GM12875 (cell line): Measurements from ENCODE around the gene SLC16A12.

Experiments
- H3K4me3 ChIP-seq: one replicate; pipeline ENCODE4 v1.5.1; 2011; ENCODE audit warnings: low read depth, low read length, control low read depth
- CTCF ChIP-seq: IDR thresholded peaks from 2 replicates; pipeline ENCODE4 v1.5.1; 2011; ENCODE audit warnings: low read depth, mild to moderate bottlenecking, control low read depth, inconsistent platforms, low read length, moderate library complexity, borderline replicate concordance; ENCODE audit not compliant: insufficient read depth

SLC16A12 gene

GRCh38 chr10:89515031-89515841 is 20.2 kb downstream of the SLC16A12 start:
- H3K4me3 ChIP-seq: no peak overlapping the region
- no peak for TF ChIP-seq CTCF

GRCh38 chr10:89513206-89513605 is 22.2 kb downstream of the SLC16A12 start:
- no peak overlapping the region for H3K4me3 ChIP-seq
- no peak for TF ChIP-seq CTCF

- H3K4me3 ChIP-seq: no peak overlapping the region
- no peak for TF ChIP-seq CTCF
Observed at GRCh38 chr10:89505640-89506275, 29.6 kb downstream of the SLC16A12 start.

GRCh38 chr10:89504691-89505090 is 30.7 kb downstream of the SLC16A12 start:
- H3K4me3 ChIP-seq: no peak overlapping the region
- TF ChIP-seq CTCF: no peak

GRCh38 chr10:89503652-89504370 is 31.6 kb downstream of the SLC16A12 start:
- no peak overlapping the region for H3K4me3 ChIP-seq
- TF ChIP-seq CTCF: no peak

- no peak overlapping the region for H3K4me3 ChIP-seq
- TF ChIP-seq CTCF: no peak
Observed at GRCh38 chr10:89503151-89503550, 32.2 kb downstream of the SLC16A12 start.
